H1 (cell line): ENCODE measurements around the gene SIM2. TPM values are rescaled to one million over a fixed set of nuclear protein-coding genes. Genes with fewer than 3 reads are reported as not detected.

Experiments
- CTCF ChIA-PET: fragments of 300-600 bp; sonication (Branson Sonifier 250); formaldehyde crosslinking; loops from one replicate; lab custom pipeline; 2021; ENCODE audit not compliant: partially characterized antibody; lab: Charles Lee
- POLR2A ChIA-PET: fragments of 300-600 bp; sonication (Branson Sonifier 250); formaldehyde crosslinking; loops from one replicate; lab custom pipeline; 2021; ENCODE audit warnings: inconsistent platforms; ENCODE audit not compliant: partially characterized antibody; lab: Charles Lee
- DNase-seq, 2 experiments: peaks; one replicate each; pipeline versions ENCODE4 v3.0.0 to v3.0.0-alpha.2; 2010 to 2022; ENCODE audit warnings: low spot score in 2 of 2, low read depth in 1 of 2, mixed read lengths in 1 of 2
- FAIRE-seq: peaks from 2 replicates; lab custom pipeline; 2011; peaks lifted over from hg19 to GRCh38; lab: Jason Lieb, UNC
- H2AFZ ChIP-seq: 2 replicates; pipeline ENCODE4 v1.8.1; 2012; ENCODE audit warnings: low read length, inconsistent platforms
- H2AK5ac ChIP-seq: 2 replicates; pipeline ENCODE4 v1.6.1; 2013; ENCODE audit warnings: low read depth, low read length
- H2BK120ac ChIP-seq: replicated peaks from 2 replicates; pipeline ENCODE3; 2013; ENCODE audit warnings: low read depth, low read length, inconsistent platforms
- H2BK12ac ChIP-seq: 2 replicates; pipeline ENCODE4 v1.6.1; 2013; ENCODE audit warnings: low read depth, low read length
- H2BK15ac ChIP-seq: 2 replicates; pipeline ENCODE4 v1.6.1; 2013; ENCODE audit warnings: low read length
- H2BK20ac ChIP-seq: 2 replicates; pipeline ENCODE4 v1.6.1; 2013; ENCODE audit warnings: low read length
- H2BK5ac ChIP-seq: 2 replicates; pipeline ENCODE4 v1.6.1; 2013; ENCODE audit warnings: low read depth, low read length
- H3K14ac ChIP-seq: 2 replicates; pipeline ENCODE4 v1.6.1; 2013; ENCODE audit warnings: inconsistent platforms; ENCODE audit not compliant: insufficient read length
- H3K18ac ChIP-seq: 2 replicates; pipeline ENCODE4 v1.6.1; 2013; ENCODE audit warnings: low read length; ENCODE audit errors: extremely low read depth
- H3K23ac ChIP-seq: 2 replicates; pipeline ENCODE4 v1.6.1; 2013; ENCODE audit warnings: inconsistent platforms; ENCODE audit not compliant: insufficient read length
- H3K23me2 ChIP-seq: 2 replicates; pipeline ENCODE4 v1.6.1; 2013; ENCODE audit warnings: low read depth, low read length
- H3K27ac ChIP-seq: 2 replicates; pipeline ENCODE4 v1.6.1; 2011; ENCODE audit warnings: low read depth, low read length, inconsistent platforms
- H3K27me3 ChIP-seq, 4 experiments: replicated peaks in 1 of 4; 1 replicate in 1 of 4; 2 replicates in 3 of 4; pipeline versions ENCODE4 v1.6.1 to v1.8.1; 2011 to 2013; ENCODE audit warnings: low read length in 3 of 4, mild to moderate bottlenecking in 3 of 4, inconsistent platforms in 2 of 4, mixed read lengths in 2 of 4, moderate library complexity in 1 of 4; ENCODE audit not compliant: control insufficient read depth in 3 of 4, insufficient read depth in 3 of 4; ENCODE audit errors: extremely low read depth in 1 of 4
- H3K36me3 ChIP-seq, 4 experiments: 2 replicates each; pipeline versions ENCODE4 v1.6.1 to v1.8.1; 2011 to 2013; ENCODE audit warnings: mild to moderate bottlenecking in 4 of 4, low read length in 3 of 4, moderate library complexity in 2 of 4, control low read depth in 1 of 4, inconsistent platforms in 1 of 4; ENCODE audit not compliant: insufficient read depth in 4 of 4, control insufficient read depth in 2 of 4
- H3K4ac ChIP-seq: replicated peaks from 2 replicates; pipeline ENCODE3; 2013; ENCODE audit warnings: low read length, low read depth, mixed read lengths, inconsistent platforms; ENCODE audit not compliant: insufficient read length
- H3K4me1 ChIP-seq, 4 experiments: replicated peaks in 1 of 4; 1 replicate in 1 of 4; 2 replicates in 3 of 4; pipeline versions ENCODE4 v1.6.1 to v1.8.1; 2011 to 2013; ENCODE audit warnings: low read length in 3 of 4, inconsistent platforms in 2 of 4, mixed read lengths in 1 of 4; ENCODE audit not compliant: insufficient read depth in 4 of 4, control insufficient read depth in 3 of 4
- H3K4me2 ChIP-seq, 2 experiments: 2 replicates each; pipeline versions ENCODE4 v1.6.1 to v1.8.1; 2011 to 2013; ENCODE audit warnings: low read depth in 2 of 2, low read length in 2 of 2, control low read depth in 1 of 2, inconsistent platforms in 1 of 2, mild to moderate bottlenecking in 1 of 2; ENCODE audit not compliant: insufficient read depth in 1 of 2
- H3K4me3 ChIP-seq, 4 experiments: fragments of 200-600, 300-600 bp in 1 of 4; sonication (generic), shearing (Covaris generic), sonication (Bioruptor Twin) in 1 of 4; 2 replicates each; pipeline versions ENCODE4 v1.5.1 to v1.8.1; 2011 to 2016; ENCODE audit warnings: low read length in 4 of 4, low read depth in 3 of 4, control low read depth in 2 of 4, inconsistent platforms in 2 of 4, mild to moderate bottlenecking in 2 of 4, mixed read lengths in 1 of 4, moderate library complexity in 1 of 4; ENCODE audit not compliant: insufficient read depth in 2 of 4; ENCODE audit errors: extremely low read depth in 1 of 4
- H3K56ac ChIP-seq: replicated peaks from 2 replicates; pipeline ENCODE3; 2013; ENCODE audit warnings: low read depth, mild to moderate bottlenecking, mixed read lengths, low read length, inconsistent platforms; ENCODE audit not compliant: insufficient read length
- H3K79me1 ChIP-seq: 2 replicates; pipeline ENCODE4 v1.6.1; 2013; ENCODE audit warnings: low read depth, low read length, control low read depth
- H3K79me2 ChIP-seq, 2 experiments: 2 replicates each; pipeline versions ENCODE4 v1.6.1 to v1.8.1; 2012 to 2013; ENCODE audit warnings: low read length in 2 of 2, mild to moderate bottlenecking in 2 of 2, inconsistent platforms in 1 of 2; ENCODE audit not compliant: insufficient read depth in 2 of 2, control insufficient read depth in 1 of 2
- H3K9ac ChIP-seq, 4 experiments: replicated peaks in 1 of 4; 1 replicate in 1 of 4; 2 replicates in 3 of 4; pipeline versions ENCODE4 v1.6.1 to v1.8.1; 2011 to 2013; ENCODE audit warnings: low read depth in 3 of 4, low read length in 3 of 4, control low read depth in 2 of 4, mild to moderate bottlenecking in 2 of 4, moderate library complexity in 2 of 4, inconsistent platforms in 1 of 4; ENCODE audit errors: extremely low read depth in 1 of 4
- H3K9me3 ChIP-seq, 2 experiments: 2 replicates each; pipeline versions ENCODE4 v1.6.1 to v1.8.1; 2012 to 2013; ENCODE audit warnings: mild to moderate bottlenecking in 2 of 2, moderate library complexity in 2 of 2, control low read depth in 1 of 2, inconsistent platforms in 1 of 2, low read depth in 1 of 2, low read length in 1 of 2, mixed read lengths in 1 of 2; ENCODE audit not compliant: insufficient read depth in 2 of 2
- H4K20me1 ChIP-seq, 2 experiments: replicated peaks in 1 of 2; 2 replicates each; pipeline versions ENCODE3 to v1.8.1; 2011 to 2013; ENCODE audit warnings: inconsistent platforms in 2 of 2, low read length in 2 of 2, mild to moderate bottlenecking in 1 of 2; ENCODE audit not compliant: insufficient read depth in 2 of 2, control insufficient read depth in 1 of 2
- H4K5ac ChIP-seq: 2 replicates; pipeline ENCODE4 v1.6.1; 2013; ENCODE audit warnings: low read length, low read depth, mixed read lengths, inconsistent platforms; ENCODE audit not compliant: insufficient read length
- H4K8ac ChIP-seq: 2 replicates; pipeline ENCODE4 v1.8.0; 2013; ENCODE audit warnings: mild to moderate bottlenecking, moderate library complexity, low read length, inconsistent platforms; ENCODE audit not compliant: insufficient read depth; ENCODE audit errors: extremely low read depth
- H4K91ac ChIP-seq: replicated peaks from 2 replicates; pipeline ENCODE3; 2013; ENCODE audit warnings: low read length, mixed read lengths, inconsistent platforms; ENCODE audit not compliant: insufficient read length
- RXRA ChIP-seq: IDR thresholded peaks from 2 replicates; pipeline ENCODE4 v1.6.1; 2011; ENCODE audit warnings: low read depth, mild to moderate bottlenecking, low read length, moderate library complexity; ENCODE audit not compliant: insufficient read depth
- WGBS, 2 experiments: shearing (Covaris generic) in 1 of 2; methylation state at CpG; one replicate each; pipeline versions ENCODE4 v1.1.6 to v1.1.7; 2013 to 2015; ENCODE audit warnings: low lambda C conversion rate in 2 of 2, mixed read lengths in 2 of 2, inconsistent platforms in 1 of 2, low coverage in 1 of 2, missing lambda C conversion rate in 1 of 2; ENCODE audit not compliant: insufficient replicate concordance in 2 of 2, insufficient coverage in 1 of 2, insufficient read length in 1 of 2; ENCODE audit errors: extremely low coverage in 1 of 2, missing lambda C conversion rate in 1 of 2; 5-methylcytosine and 5-hydroxymethylcytosine counted together
- polyA plus RNA-seq, 7 experiments: library from polyadenylated mRNA; depleted of rRNA in 3 of 7; stranded (reverse) in 5 of 7; unstranded in 2 of 7; fragments of >200 nt in 5 of 7; fragments of 200-250 nt in 2 of 7; gene quantifications; 1 replicate in 5 of 7; 2 replicates in 1 of 7; 4 replicates in 1 of 7; pipeline versions ENCODE4 v1.2.1 to v1.2.3, GENCODE V29; 2011 to 2013; ENCODE audit warnings: missing spikeins in 2 of 7, mixed read lengths in 2 of 7
- total RNA-seq: library from RNA; stranded (reverse); fragmentation: NEBNext Ultra II Directional; extraction: Animal tissue kit (Norgen Biotek cat#: 25700); gene quantifications from 2 replicates; pipeline ENCODE4 v1.2.1, GENCODE V29; 2021

Gene SIM2
- total and polyA plus RNA-seq, 2 of the 8 experiments (the other 6 are each of a cell fraction or from before 2014, with no cell fraction given): 0.05 to 0.26 TPM

GRCh38 chr21:36735201-36735515 is 36.2 kb downstream of the SIM2 start:
- Histone ChIP-seq H3K36me3 (no peaks in the 10 kb centered on the region), H2BK12ac (no peak overlapping the region), H3K4me1 (peaks cover 0 to 3% (median under 1%) of the 10 kb centered on the region in 4 experiments; a peak in 2 of 7 replicates), H3K18ac (no peak overlapping the region), H3K9me3 (no peaks in the 10 kb centered on the region), H2AK5ac (no peak overlapping the region), H3K4me2 (no peak overlapping the region), H3K14ac (no peak overlapping the region), H3K56ac (no peak overlapping the region), H3K4me3 (no peak overlapping the region), H3K23me2 (no peaks in the 10 kb centered on the region), H2BK120ac (no peak overlapping the region), H3K4ac (no peak overlapping the region), H4K8ac (no peak overlapping the region), H3K79me2 (no peaks in the 10 kb centered on the region), H2BK20ac (no peak overlapping the region), H3K27ac (no peak overlapping the region), H4K91ac (no peak overlapping the region), H3K79me1 (no peaks in the 10 kb centered on the region), H3K23ac (no peak overlapping the region), H3K9ac (no peak overlapping the region), H2BK15ac (no peak overlapping the region), H2AFZ (no peak overlapping the region), H3K27me3 (no peaks in the 10 kb centered on the region), H4K20me1 (no peaks in the 10 kb centered on the region), H2BK5ac (no peak overlapping the region), H4K5ac (no peak overlapping the region)
- 63% methylated on average over 4 of the region's 4 CpGs; no CpG with 5 or more reads in 1 of the 2 experiments for WGBS, 2 experiments
- ChIA-PET CTCF (interaction anchor here (0.8 to 1.8 kb wide), 7 partner anchors 9 to 183 kb away, joined by 3 to 7 read pairs (median 5); no protein-coding TSS in a partner anchor), POLR2A (interaction anchor here (1.2 kb wide), 1 partner anchor 15 kb away, joined by 4 read pairs; no protein-coding TSS in a partner anchor)
- FAIRE-seq (no peak), DNase-seq (no peak)
- TF ChIP-seq RXRA: no peak
